ENCODE measurements around the gene GNA15. TPM values are rescaled to one million over a fixed set of nuclear protein-coding genes. Genes with fewer than 3 reads are reported as not detected.

GNA15 gene
- total and polyA plus RNA-seq, 2 experiments from 2014 or later = 0.29 to 1.5 TPM

GRCh38 chr19:3185461-3186159 lies 49.8 kb downstream of the GNA15 start, which contains the start of gene NCLN:
NCLN (plus strand) TSS chr19:3185930; CDS start chr19:3186031, 101 bp downstream.
- H3K79me2 ChIP-seq = peaks cover 46% of the 10 kb centered on the region
- TF ChIP-seq CTCF (IDR thresholded peaks at IDR 0.05; ENCODE audit: poor library complexity) (no peak), EZH2phosphoT487 (IDR thresholded peaks at IDR 0.05; ENCODE audit: low read depth, severe bottlenecking, unreplicated experiment) (no peak), EZH2 (IDR thresholded peaks at IDR 0.05; ENCODE audit: borderline replicate concordance) (no peak)
- DNase-seq (ENCODE audit: low spot score) = peak; percentile 97
- WGBS (ENCODE audit: low lambda C conversion rate, missing lambda C conversion rate) = 2% methylated on average over 56 of the region's 69 CpGs
- no peaks in the 10 kb centered on the region for H4K20me1 ChIP-seq (ENCODE audit: insufficient read depth, poor library complexity, severe bottlenecking)
- peak within 1 kb of the TSS; percentile 78 for H2AFZ ChIP-seq
- no peaks in the 10 kb centered on the region for H3K27me3 ChIP-seq
- H3K27ac ChIP-seq = peak within 1 kb of the TSS; percentile 69
- peaks cover 11% of the 10 kb centered on the region for H3K4me1 ChIP-seq (ENCODE audit: insufficient read depth)
- H3K4me3 ChIP-seq = peak within 1 kb of the TSS; percentile 89
- peak within 1 kb of the TSS; percentile 99 for H3K4me2 ChIP-seq
- no peaks in the 10 kb centered on the region for H3K9me2 ChIP-seq (replicated peaks; ENCODE audit: insufficient read depth)
- no peaks in the 10 kb centered on the region for H3K9me3 ChIP-seq (ENCODE audit: low read depth)
- no peaks in the 10 kb centered on the region for H3K36me3 ChIP-seq (replicated peaks; ENCODE audit: insufficient read depth, low read depth)

GRCh38 chr19:3186160-3186688 lies 50.4 kb downstream of the GNA15 start:
- TF ChIP-seq EZH2 (IDR thresholded peaks at IDR 0.05; ENCODE audit: borderline replicate concordance) = no peak
- no peak for TF ChIP-seq CTCF (IDR thresholded peaks at IDR 0.05; ENCODE audit: poor library complexity)
- TF ChIP-seq EZH2phosphoT487 (IDR thresholded peaks at IDR 0.05; ENCODE audit: low read depth, severe bottlenecking, unreplicated experiment) = no peak
- H3K4me2 ChIP-seq = peak overlapping the region; percentile 99
- WGBS (ENCODE audit: low lambda C conversion rate, missing lambda C conversion rate) = 2% methylated on average over 22 of the region's 38 CpGs
- no peaks in the 10 kb centered on the region for H4K20me1 ChIP-seq (ENCODE audit: insufficient read depth, poor library complexity, severe bottlenecking)
- H3K4me3 ChIP-seq = peak overlapping the region; percentile 89
- H3K36me3 ChIP-seq (replicated peaks; ENCODE audit: insufficient read depth, low read depth) = no peaks in the 10 kb centered on the region
- H3K27ac ChIP-seq = peak overlapping the region; percentile 69
- H3K4me1 ChIP-seq (ENCODE audit: insufficient read depth) = peaks cover 11% of the 10 kb centered on the region
- no peaks in the 10 kb centered on the region for H3K9me3 ChIP-seq (ENCODE audit: low read depth)
- peaks cover 48% of the 10 kb centered on the region for H3K79me2 ChIP-seq
- peak; percentile 38 for DNase-seq (ENCODE audit: low spot score)
- no peaks in the 10 kb centered on the region for H3K27me3 ChIP-seq
- peak overlapping the region; percentile 15 for H2AFZ ChIP-seq
- no peaks in the 10 kb centered on the region for H3K9me2 ChIP-seq (replicated peaks; ENCODE audit: insufficient read depth)

GRCh38 chr19:3186891-3187661 lies 51.2 kb downstream of the GNA15 start:
- Histone ChIP-seq H3K27me3 (no peaks in the 10 kb centered on the region), H3K4me3 (no peak overlapping the region), H3K9me3 (ENCODE audit: low read depth) (no peaks in the 10 kb centered on the region), H3K4me1 (ENCODE audit: insufficient read depth) (peaks cover 11% of the 10 kb centered on the region), H3K4me2 (peak overlapping the region; percentile 99), H3K27ac (no peak overlapping the region), H3K79me2 (peaks cover 56% of the 10 kb centered on the region), H3K36me3 (replicated peaks; ENCODE audit: insufficient read depth, low read depth) (no peaks in the 10 kb centered on the region), H3K9me2 (replicated peaks; ENCODE audit: insufficient read depth) (no peaks in the 10 kb centered on the region), H4K20me1 (ENCODE audit: insufficient read depth, poor library complexity, severe bottlenecking) (no peaks in the 10 kb centered on the region), H2AFZ (no peak overlapping the region)
- 78% methylated on average over 23 of the region's 23 CpGs for WGBS (ENCODE audit: low lambda C conversion rate, missing lambda C conversion rate)
- TF ChIP-seq EZH2 (IDR thresholded peaks at IDR 0.05; ENCODE audit: borderline replicate concordance) (no peak), EZH2phosphoT487 (IDR thresholded peaks at IDR 0.05; ENCODE audit: low read depth, severe bottlenecking, unreplicated experiment) (no peak), CTCF (IDR thresholded peaks at IDR 0.05; ENCODE audit: poor library complexity) (no peak)
- DNase-seq (ENCODE audit: low spot score) = no peak
